Gastroesophageal sphincter (tissue), 4 donors: Measurements from ENCODE around the gene KCND3. TPM values are rescaled to one million over a fixed set of nuclear protein-coding genes. Genes with fewer than 3 reads are reported as not detected.

Experiments used
- ATAC-seq: fragments of 150-250 bp; one replicate; pipeline ENCODE4 v1.9.1; 2016; ENCODE audit warnings: mild to moderate bottlenecking, moderate library complexity
- H3K27ac ChIP-seq, 4 donors: fragments of 200-600 bp; sonication (generic) in 3 of 4; 1 replicate in 3 of 4; 2 replicates in 1 of 4; pipeline ENCODE4 v1.5.1; 2016 to 2019
- H3K27me3 ChIP-seq: fragments of 200-600 bp; sonication (generic); one replicate; pipeline ENCODE4 v1.5.1; 2019
- H3K36me3 ChIP-seq, 2 donors: fragments of 200-600 bp; sonication (generic); one replicate each; pipeline ENCODE4 v1.5.1; 2019; ENCODE audit warnings: control low read depth in 1 of 2
- H3K4me1 ChIP-seq, 3 donors: fragments of 200-600 bp; sonication (generic); 1 replicate in 2 of 3; 2 replicates in 1 of 3; pipeline ENCODE4 v1.5.1; 2016 to 2019; ENCODE audit warnings: control low read depth in 2 of 3
- H3K4me3 ChIP-seq, 2 donors: fragments of 200-600 bp; sonication (generic); one replicate each; pipeline ENCODE4 v1.5.1; 2019; ENCODE audit warnings: mild to moderate bottlenecking in 1 of 2, moderate library complexity in 1 of 2
- H3K9me3 ChIP-seq, 3 donors: fragments of 200-600 bp; sonication (generic); one replicate each; pipeline ENCODE4 v1.5.1; 2017 to 2019; ENCODE audit warnings: control low read depth in 2 of 3
- CTCF ChIP-seq, 4 experiments: fragments of 200-600 bp in 2 of 4; fragments of 450-650 bp in 2 of 4; sonication (generic) in 1 of 4; IDR thresholded peaks; one replicate each; pipeline ENCODE4 v1.5.1; 2017 to 2019; ENCODE audit warnings: antibody characterized with exemption in 4 of 4, mild to moderate bottlenecking in 2 of 4, moderate library complexity in 2 of 4
- EP300 ChIP-seq: sonication (generic); formaldehyde crosslinking; IDR thresholded peaks from one replicate; pipeline ENCODE4 v1.6.1; 2017; ENCODE audit warnings: antibody characterized with exemption, mild to moderate bottlenecking
- POLR2A ChIP-seq, 2 donors: fragments of 450-650 bp; IDR thresholded peaks; one replicate each; pipeline ENCODE4 v1.6.1; 2017; ENCODE audit warnings: antibody characterized with exemption in 2 of 2, mild to moderate bottlenecking in 2 of 2, moderate library complexity in 1 of 2
- POLR2AphosphoS5 ChIP-seq: sonication (generic); formaldehyde crosslinking; IDR thresholded peaks from one replicate; pipeline ENCODE4 v1.6.1; 2017; ENCODE audit warnings: antibody characterized with exemption
- WGBS, 2 donors: methylation state at CpG; one replicate each; pipeline ENCODE4 v1.1.5; 2018; ENCODE audit warnings: low coverage in 1 of 2; 5-methylcytosine and 5-hydroxymethylcytosine counted together
- total RNA-seq, 4 donors: library from RNA; depleted of rRNA; stranded (reverse); fragments of >200 nt; gene quantifications; one replicate each; pipeline ENCODE4 v1.1.0, GENCODE V29; 2016

KCND3 gene
- total RNA-seq, 4 donors from 2014 or later, result 36.2 to 58.7 (median 57.4) TPM

- Histone ChIP-seq H3K4me3 (no peak overlapping the region), H3K27me3 (no peaks in the 10 kb centered on the region), H3K27ac (no peak overlapping the region), H3K36me3 (no peaks in the 10 kb centered on the region), H3K9me3 (no peaks in the 10 kb centered on the region), H3K4me1 (no peaks in the 10 kb centered on the region)
- ATAC-seq, result no peak
- TF ChIP-seq POLR2AphosphoS5 (no peak), EP300 (no peak), POLR2A (IDR thresholded peaks at IDR 0.05) (no peak), CTCF (IDR thresholded peaks at IDR 0.05) (no peak)
- WGBS, 2 donors, result 36 to 57% methylated on average over 2 to 3 of the region's 4 CpGs
Measured at GRCh38 chr1:111833334-111833733, 156.1 kb downstream of the KCND3 start.

- no peaks in the 10 kb centered on the region for H3K9me3 ChIP-seq
- ATAC-seq, result no peak
- TF ChIP-seq CTCF (IDR thresholded peaks at IDR 0.05), result no peak
- H3K4me3 ChIP-seq, result no peak overlapping the region
- H3K4me1 ChIP-seq, result no peaks in the 10 kb centered on the region
- no peaks in the 10 kb centered on the region for H3K36me3 ChIP-seq
- H3K27ac ChIP-seq, result no peak overlapping the region
- WGBS, 2 donors, result 77 to 78% methylated on average over 5 to 9 of the region's 10 CpGs
- H3K27me3 ChIP-seq, result no peaks in the 10 kb centered on the region
Measured at GRCh38 chr1:111832521-111833155, 156.8 kb downstream of the KCND3 start.

GRCh38 chr1:111831153-111831552 lies 158.3 kb downstream of the KCND3 start:
- Histone ChIP-seq H3K4me1 (no peaks in the 10 kb centered on the region), H3K27ac (no peak overlapping the region), H3K27me3 (no peaks in the 10 kb centered on the region), H3K9me3 (no peaks in the 10 kb centered on the region), H3K4me3 (no peak overlapping the region), H3K36me3 (no peaks in the 10 kb centered on the region)
- ATAC-seq, result no peak
- no peak for TF ChIP-seq CTCF (IDR thresholded peaks at IDR 0.05)
- TF ChIP-seq POLR2A (IDR thresholded peaks at IDR 0.05), result no peak
- no peak for TF ChIP-seq EP300
- TF ChIP-seq POLR2AphosphoS5, result no peak
- WGBS, 2 donors, result 67% methylated on average over 1 of the region's 1 CpG; no CpG with 5 or more reads in 1 of the 2 donors

- Histone ChIP-seq H3K27me3 (no peaks in the 10 kb centered on the region), H3K27ac (no peak overlapping the region), H3K9me3 (no peaks in the 10 kb centered on the region), H3K4me1 (no peaks in the 10 kb centered on the region), H3K4me3 (no peak overlapping the region), H3K36me3 (no peaks in the 10 kb centered on the region)
- ATAC-seq, result no peak
- TF ChIP-seq CTCF (IDR thresholded peaks at IDR 0.05), result no peak
- no peak for TF ChIP-seq POLR2AphosphoS5
- TF ChIP-seq EP300, result no peak
- 56 to 72% methylated on average over 2 to 5 of the region's 6 CpGs for WGBS, 2 donors
Measured at GRCh38 chr1:111827946-111828345, 161.5 kb downstream of the KCND3 start.

- no peak for ATAC-seq
- Histone ChIP-seq H3K27me3 (no peaks in the 10 kb centered on the region), H3K36me3 (no peaks in the 10 kb centered on the region), H3K4me1 (no peaks in the 10 kb centered on the region), H3K27ac (no peak overlapping the region), H3K4me3 (no peak overlapping the region), H3K9me3 (no peaks in the 10 kb centered on the region)
- no peak for TF ChIP-seq CTCF (IDR thresholded peaks at IDR 0.05)
- TF ChIP-seq POLR2A (IDR thresholded peaks at IDR 0.05), result no peak
- no peak for TF ChIP-seq EP300
- no peak for TF ChIP-seq POLR2AphosphoS5
- 68 to 94% methylated on average over 3 to 4 of the region's 4 CpGs for WGBS, 2 donors
Measured at GRCh38 chr1:111826278-111826677, 163.2 kb downstream of the KCND3 start.
